ENCODE results near the gene EIF4E2.
A peak's percentile ranks its signal among the peaks of the same experiment; 100 is the strongest.

The EIF4E2 gene

DNA sequence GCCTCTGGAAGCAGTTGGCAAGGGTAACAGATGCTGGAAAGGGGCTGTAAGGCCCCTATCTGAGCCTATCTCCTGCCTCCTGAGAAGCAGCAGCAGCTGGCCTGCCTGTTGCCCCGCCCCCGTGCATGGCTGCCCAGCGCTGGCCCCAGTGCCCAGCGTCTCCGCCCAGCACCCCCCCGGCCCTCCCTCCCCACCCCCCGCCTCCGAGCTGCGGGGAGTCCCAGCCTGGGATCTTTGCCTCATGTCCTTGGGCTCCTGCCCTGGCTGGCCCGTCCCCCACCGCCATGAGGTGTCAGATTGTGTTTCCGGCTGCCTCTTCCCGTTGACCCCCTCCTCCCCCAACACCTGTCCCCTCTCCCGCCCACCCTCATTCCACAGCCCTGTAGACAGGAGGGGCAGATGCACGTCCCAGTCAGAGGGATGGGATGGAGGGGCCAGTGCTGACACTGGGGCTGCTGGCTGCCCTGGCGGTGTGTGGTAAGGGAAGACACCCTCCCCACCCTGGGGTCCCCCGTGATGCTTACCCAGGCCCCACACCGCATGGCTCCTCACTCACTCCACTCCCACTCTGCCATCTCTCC is 24.6 kb upstream of the EIF4E2 start, which contains the start of gene CHRND:
Gene CHRND (plus strand): TSS at position 370 of the 581 bp plus-strand sequence. CDS start 56 bp downstream, at position 426.
- Mint-ChIP-seq H3K4me3 (peak within 1 kb of the TSS; percentile 65 to 86 (median 78)), H3K36me3 (ENCODE audit: low read depth) (no peaks in the 10 kb centered on the region), H3K27me3 (ENCODE audit: low read depth) (peaks cover 53% of the 10 kb centered on the region), H3K27ac (peak within 1 kb of the TSS in 2 of 3 experiments; percentile 61 to 86), H3K9me3 (no peaks in the 10 kb centered on the region), H3K4me1 (peaks cover 33% of the 10 kb centered on the region)
- TF ChIP-seq, protein P1, sequence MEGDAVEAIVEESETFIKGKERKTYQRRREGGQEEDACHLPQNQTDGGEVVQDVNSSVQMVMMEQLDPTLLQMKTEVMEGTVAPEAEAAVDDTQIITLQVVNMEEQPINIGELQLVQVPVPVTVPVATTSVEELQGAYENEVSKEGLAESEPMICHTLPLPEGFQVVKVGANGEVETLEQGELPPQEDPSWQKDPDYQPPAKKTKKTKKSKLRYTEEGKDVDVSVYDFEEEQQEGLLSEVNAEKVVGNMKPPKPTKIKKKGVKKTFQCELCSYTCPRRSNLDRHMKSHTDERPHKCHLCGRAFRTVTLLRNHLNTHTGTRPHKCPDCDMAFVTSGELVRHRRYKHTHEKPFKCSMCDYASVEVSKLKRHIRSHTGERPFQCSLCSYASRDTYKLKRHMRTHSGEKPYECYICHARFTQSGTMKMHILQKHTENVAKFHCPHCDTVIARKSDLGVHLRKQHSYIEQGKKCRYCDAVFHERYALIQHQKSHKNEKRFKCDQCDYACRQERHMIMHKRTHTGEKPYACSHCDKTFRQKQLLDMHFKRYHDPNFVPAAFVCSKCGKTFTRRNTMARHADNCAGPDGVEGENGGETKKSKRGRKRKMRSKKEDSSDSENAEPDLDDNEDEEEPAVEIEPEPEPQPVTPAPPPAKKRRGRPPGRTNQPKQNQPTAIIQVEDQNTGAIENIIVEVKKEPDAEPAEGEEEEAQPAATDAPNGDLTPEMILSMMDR (IDR thresholded peaks at IDR 0.05; ENCODE audit: unreplicated experiment in 3 of 3): no peak

DNA sequence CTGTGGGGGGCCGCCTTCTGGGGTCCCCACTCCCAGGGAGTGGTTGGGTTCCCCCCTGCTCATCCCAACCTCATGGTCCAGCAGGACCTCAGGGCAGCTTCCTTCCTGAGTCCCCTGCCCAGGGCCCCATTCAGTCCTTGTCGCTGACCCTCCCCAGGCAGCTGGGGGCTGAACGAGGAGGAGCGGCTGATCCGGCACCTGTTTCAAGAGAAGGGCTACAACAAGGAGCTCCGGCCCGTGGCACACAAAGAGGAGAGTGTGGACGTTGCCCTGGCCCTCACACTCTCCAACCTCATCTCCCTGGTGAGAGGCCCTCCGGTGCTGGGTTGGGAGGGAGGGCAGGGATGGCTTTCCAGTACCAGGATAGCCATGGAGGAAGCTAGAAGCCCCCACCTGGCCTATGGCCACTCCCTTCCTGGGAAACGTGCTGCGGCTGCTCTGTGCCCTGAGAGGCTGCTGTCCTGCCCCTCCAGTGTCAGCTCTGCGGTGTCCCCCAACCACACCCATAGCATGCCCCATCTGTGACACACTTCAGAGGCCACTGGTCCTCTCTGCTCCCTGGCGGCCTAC is 24.0 kb upstream of the EIF4E2 start:
- H3K27ac Mint-ChIP-seq: peak overlapping the region in 1 of 3 experiments; percentile 53
- H3K27me3 Mint-ChIP-seq (ENCODE audit: low read depth): peaks cover 47% of the 10 kb centered on the region
- H3K9me3 Mint-ChIP-seq: no peaks in the 10 kb centered on the region

DNA sequence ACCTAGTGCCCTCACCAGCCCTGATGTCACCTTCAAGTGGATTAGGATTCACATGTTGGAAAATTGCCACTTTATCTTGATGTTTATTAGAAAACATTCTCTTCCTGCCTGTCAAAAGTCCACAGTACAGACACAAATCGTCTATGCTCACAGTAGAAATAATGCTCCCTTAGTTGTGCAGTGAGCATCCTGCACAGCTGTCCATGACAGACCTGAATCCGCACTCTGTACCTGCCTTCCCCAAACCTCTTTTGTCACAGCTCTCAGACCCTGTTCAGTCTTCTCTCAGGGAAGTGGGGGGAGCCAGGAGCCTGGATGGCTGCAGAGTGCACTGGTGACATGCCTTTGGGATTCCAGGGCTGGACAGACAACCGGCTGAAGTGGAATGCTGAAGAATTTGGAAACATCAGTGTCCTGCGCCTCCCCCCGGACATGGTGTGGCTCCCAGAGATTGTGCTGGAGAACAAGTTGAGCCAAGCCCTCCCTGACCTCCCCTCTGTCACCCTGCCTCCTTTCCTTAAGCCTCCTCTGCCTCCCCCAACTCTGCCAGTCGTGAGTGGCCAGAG is 22.5 kb upstream of the EIF4E2 start:
- Mint-ChIP-seq H3K4me3 (peak overlapping the region in 2 of 3 experiments; percentile 65 to 86), H3K27me3 (ENCODE audit: low read depth) (peaks cover 41% of the 10 kb centered on the region), H3K4me1 (peaks cover 40% of the 10 kb centered on the region), H3K9me3 (no peaks in the 10 kb centered on the region), H3K27ac (peak overlapping the region; percentile 6 to 55 (median 22)), H3K36me3 (ENCODE audit: low read depth) (no peaks in the 10 kb centered on the region)
- TF ChIP-seq, protein P1 (IDR thresholded peaks at IDR 0.05; ENCODE audit: unreplicated experiment in 3 of 3): no peak

More for the DNA sequence above, 24.0 kb upstream of the EIF4E2 start:
- no peaks in the 10 kb centered on the region for H3K36me3 Mint-ChIP-seq (ENCODE audit: low read depth)
- TF ChIP-seq, protein P1 (IDR thresholded peaks at IDR 0.05; ENCODE audit: unreplicated experiment in 3 of 3): no peak
- peaks cover 33% of the 10 kb centered on the region for H3K4me1 Mint-ChIP-seq
- H3K4me3 Mint-ChIP-seq: peak overlapping the region; percentile 65 to 86 (median 78)

DNA sequence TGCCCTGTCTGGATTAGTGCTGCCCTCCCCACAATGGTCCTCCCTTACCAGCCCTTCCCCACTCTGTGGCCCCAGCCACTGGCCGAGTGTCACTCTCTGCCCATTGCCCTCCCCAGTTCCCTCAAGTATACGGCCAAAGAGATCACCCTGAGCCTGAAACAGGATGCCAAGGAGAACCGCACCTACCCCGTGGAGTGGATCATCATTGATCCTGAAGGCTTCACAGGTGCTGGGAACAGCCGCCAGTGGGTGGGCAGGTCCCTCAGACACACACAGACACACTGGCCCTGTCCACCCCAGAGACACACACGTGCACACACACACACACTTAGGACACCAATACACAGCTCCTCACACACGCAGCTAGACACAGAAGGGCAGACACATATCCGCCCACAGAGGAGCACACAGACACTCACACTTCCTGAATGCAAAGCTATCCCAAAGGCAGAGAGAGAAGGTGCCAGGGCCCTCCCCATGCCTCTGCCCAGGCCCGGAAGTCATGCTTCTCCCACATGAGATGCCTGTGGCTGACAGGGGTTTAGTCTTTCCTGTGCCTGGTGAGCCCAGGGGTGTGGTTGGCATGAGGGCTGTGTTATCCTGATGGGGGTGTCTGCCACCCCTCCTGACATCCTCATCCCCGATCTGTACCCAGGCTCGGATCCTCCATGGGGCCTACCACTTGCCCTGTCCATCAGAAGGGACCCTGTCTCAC is 21.6 kb upstream of the EIF4E2 start:
- peaks cover 34% of the 10 kb centered on the region for H3K27me3 Mint-ChIP-seq (ENCODE audit: low read depth)
- H3K4me1 Mint-ChIP-seq: peaks cover 47% of the 10 kb centered on the region
- no peaks in the 10 kb centered on the region for H3K9me3 Mint-ChIP-seq
- TF ChIP-seq, protein P1 (IDR thresholded peaks at IDR 0.05; ENCODE audit: unreplicated experiment in 3 of 3): no peak
- peak overlapping the region in 2 of 3 experiments; percentile 65 to 86 for H3K4me3 Mint-ChIP-seq
- peak overlapping the region in 1 of 3 experiments; percentile 6 for H3K27ac Mint-ChIP-seq
- H3K36me3 Mint-ChIP-seq (ENCODE audit: low read depth): no peaks in the 10 kb centered on the region

DNA sequence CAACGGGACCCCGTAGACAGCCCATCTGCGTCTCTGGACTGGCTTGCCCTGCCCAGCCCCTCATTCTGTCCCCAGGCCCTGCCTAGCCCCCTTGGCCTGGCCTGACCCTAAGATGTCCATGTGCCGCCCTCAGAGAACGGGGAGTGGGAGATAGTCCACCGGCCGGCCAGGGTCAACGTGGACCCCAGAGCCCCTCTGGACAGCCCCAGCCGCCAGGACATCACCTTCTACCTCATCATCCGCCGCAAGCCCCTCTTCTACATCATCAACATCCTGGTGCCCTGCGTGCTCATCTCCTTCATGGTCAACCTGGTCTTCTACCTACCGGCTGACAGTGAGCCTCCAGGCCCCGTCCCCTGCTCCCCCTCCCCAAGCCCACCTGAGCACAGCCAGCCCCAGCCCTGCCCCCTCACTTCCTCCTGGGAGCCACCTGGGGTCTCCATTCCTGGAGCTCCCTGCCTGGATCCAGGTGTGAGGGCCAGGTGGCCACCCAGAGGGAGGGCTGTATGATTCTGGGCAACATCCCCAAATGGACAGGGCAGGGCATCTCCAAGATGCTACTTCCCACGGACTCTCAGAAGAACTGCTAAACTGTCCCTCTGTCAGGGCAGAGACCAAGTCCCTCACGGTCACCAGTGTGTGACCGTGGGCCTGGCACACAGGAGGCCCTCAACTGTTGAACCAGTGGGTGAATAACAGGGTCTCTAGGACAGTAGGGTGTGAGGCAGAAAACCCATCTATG is 20.5 kb upstream of the EIF4E2 start:
- Mint-ChIP-seq H3K4me3 (no peak overlapping the region), H3K27ac (no peak overlapping the region), H3K9me3 (no peaks in the 10 kb centered on the region), H3K36me3 (ENCODE audit: low read depth) (no peaks in the 10 kb centered on the region), H3K4me1 (peaks cover 50% of the 10 kb centered on the region), H3K27me3 (ENCODE audit: low read depth) (peaks cover 28% of the 10 kb centered on the region)
- TF ChIP-seq, protein P1 (IDR thresholded peaks at IDR 0.05; ENCODE audit: unreplicated experiment in 3 of 3): no peak
